ENCODE measurements around the gene VWA1. TPM values are rescaled to one million over a fixed set of nuclear protein-coding genes. Genes with fewer than 3 reads are reported as not detected.
A peak's percentile ranks its signal among the peaks of the same experiment; 100 is the strongest.

Gene VWA1
- total and polyA plus RNA-seq, 2 of the 4 experiments (the other 2 are of a cell fraction), result 1.1 to 6.1 TPM

DNA sequence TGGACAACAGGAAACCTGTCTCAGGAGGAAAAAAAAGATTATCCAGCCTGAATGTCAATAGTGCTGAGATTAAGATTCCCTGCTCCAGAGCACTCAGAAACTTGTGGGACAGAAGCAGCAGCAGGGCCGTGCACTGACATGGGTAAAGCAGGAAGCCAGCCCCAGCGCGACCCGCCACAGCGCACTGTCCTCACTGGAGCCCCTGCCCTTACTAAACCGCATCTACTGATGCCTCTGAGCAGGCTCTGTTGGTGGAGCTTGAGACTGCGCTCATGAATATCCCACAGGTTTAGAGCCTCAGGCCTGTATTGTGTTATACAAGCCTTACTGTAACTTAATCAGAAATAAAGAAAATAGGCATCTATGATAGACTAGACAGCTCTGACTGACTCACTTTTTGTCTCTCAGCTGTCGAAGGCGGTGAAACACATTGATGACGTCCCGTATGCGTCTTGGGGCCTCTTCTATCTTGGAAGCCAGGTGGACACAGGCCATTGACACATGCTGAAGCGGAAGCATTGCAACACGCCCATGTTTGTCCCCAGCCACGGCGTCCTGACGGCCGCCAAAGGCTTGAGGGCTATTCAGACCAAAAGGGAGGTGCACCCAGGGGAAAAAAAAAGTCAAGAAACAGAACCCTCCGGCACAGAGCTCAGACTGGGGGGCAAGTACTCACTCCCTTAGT is 37.5 kb upstream of the VWA1 start:
- H3K4ac ChIP-seq (ENCODE audit: low read depth, low read length), result peak overlapping the region; percentile 82
- H3K14ac ChIP-seq (replicated peaks; ENCODE audit: low read depth, low read length), result peak overlapping the region; percentile 87
- no peak overlapping the region for H2BK15ac ChIP-seq (ENCODE audit: low read depth, low read length)
- H3K79me1 ChIP-seq (ENCODE audit: low read depth in 1 of 2, low read length in 2 of 2), result peaks cover 24 to 69% of the 10 kb centered on the region in 2 experiments
- WGBS, 2 experiments (ENCODE audit: extremely low coverage in 2 of 2, insufficient read length in 1 of 2), result 58% methylated on average over 12 of the region's 19 CpGs; no CpG with 5 or more reads in 1 of the 2 experiments
- no peaks in the 10 kb centered on the region for H3K27me3 ChIP-seq (ENCODE audit: control insufficient read depth, insufficient read depth, low read length)
- no peak for ATAC-seq (ENCODE audit: low read depth)
- peak overlapping the region; percentile 96 for H3K27ac ChIP-seq (ENCODE audit: insufficient read depth, low read length)
- H2BK5ac ChIP-seq (ENCODE audit: low read depth, low read length, poor library complexity, severe bottlenecking), result no peak overlapping the region
- H4K8ac ChIP-seq (ENCODE audit: low read depth in 2 of 2, low read length in 2 of 2), result peak overlapping the region; percentile 63 to 79; a peak in 2 of 4 replicates
- H4K20me1 ChIP-seq (ENCODE audit: insufficient read depth, low read length), result peaks cover 41% of the 10 kb centered on the region; the same call in 1 of the 2 replicates
- peak overlapping the region; percentile 89 for H3K4me2 ChIP-seq (ENCODE audit: low read depth, low read length)
- H3K23ac ChIP-seq (ENCODE audit: low read depth, low read length), result peak overlapping the region; percentile 94
- peaks cover 55% of the 10 kb centered on the region for H3K36me3 ChIP-seq (ENCODE audit: control insufficient read depth, insufficient read depth, low read length)
- no peaks in the 10 kb centered on the region for H3K9me3 ChIP-seq (ENCODE audit: control insufficient read depth, insufficient read depth, low read length)
- intact Hi-C loops (cut with micrococcal nuclease) (loop anchor here (2.0 kb wide), 2 partner anchors 49 to 73 kb away; partner anchors contain the start of genes ATAD3B and DVL1), dilution Hi-C loops (cut with HindIII; ENCODE audit: low sequenced_read_pairs, unreplicated experiment) (no loop called here), in situ Hi-C loops (cut with MboI; ENCODE audit: low sequenced_read_pairs) (no loop called here)
- peak overlapping the region; percentile 96 for H3K9ac ChIP-seq (ENCODE audit: low read depth, low read length)
- H2AK9ac ChIP-seq (replicated peaks; ENCODE audit: low read depth, low read length, poor library complexity), result peak overlapping the region; percentile 99
- ChIA-PET CTCF (interaction anchor here (1.0 kb wide), 1 partner anchor 22 kb away, joined by 4 read pairs; no protein-coding TSS in a partner anchor), POLR2A (ENCODE audit: unreplicated experiment) (no interaction called here)
- H3K9me1 ChIP-seq (ENCODE audit: insufficient read depth, low read length), result peaks cover 11% of the 10 kb centered on the region
- H4K5ac ChIP-seq (ENCODE audit: low read depth, low read length), result peak overlapping the region; percentile 9; the same call in 1 of the 2 replicates
- DNase-seq, result peak; percentile 34
- TF ChIP-seq CEBPB (IDR thresholded peaks at IDR 0.05; ENCODE audit: low read depth, low read length) (peak; percentile 63), SMC3 (IDR thresholded peaks at IDR 0.05; ENCODE audit: low read depth, low read length) (no peak)
- no peak overlapping the region for H2BK120ac ChIP-seq (ENCODE audit: low read depth, low read length)
- peak overlapping the region; percentile 97 for H3K4me3 ChIP-seq (ENCODE audit: insufficient read depth, low read depth, low read length)
- peak overlapping the region; percentile 31 for H4K91ac ChIP-seq (ENCODE audit: insufficient read depth, low read depth, low read length)
- peak overlapping the region; percentile 91 for H2AK5ac ChIP-seq (ENCODE audit: low read depth, low read length)
- H2AFZ ChIP-seq (replicated peaks; ENCODE audit: low read length, poor library complexity), result peak overlapping the region; percentile 94
- no peak overlapping the region for H2BK20ac ChIP-seq (ENCODE audit: low read depth, low read length)
- no peak overlapping the region for H3K18ac ChIP-seq (ENCODE audit: low read depth, low read length)
- no TSS peak for BruUV-seq (replicated peaks)
- H3K4me1 ChIP-seq (ENCODE audit: control insufficient read depth, insufficient read depth, low read length), result peaks cover 12% of the 10 kb centered on the region
- H3K56ac ChIP-seq (ENCODE audit: extremely low read depth, insufficient read depth, low read length), result peak overlapping the region; percentile 91; the same call in 1 of the 2 replicates

Measured in IMR-90 (cell line).